AG08395 (cell line): ENCODE results near the gene PXMP4.

Experiments
- DNase-seq: peaks from one replicate; pipeline ENCODE4 v3.0.0; 2012; ENCODE audit warnings: mixed read lengths, low spot score

Gene PXMP4

DNA sequence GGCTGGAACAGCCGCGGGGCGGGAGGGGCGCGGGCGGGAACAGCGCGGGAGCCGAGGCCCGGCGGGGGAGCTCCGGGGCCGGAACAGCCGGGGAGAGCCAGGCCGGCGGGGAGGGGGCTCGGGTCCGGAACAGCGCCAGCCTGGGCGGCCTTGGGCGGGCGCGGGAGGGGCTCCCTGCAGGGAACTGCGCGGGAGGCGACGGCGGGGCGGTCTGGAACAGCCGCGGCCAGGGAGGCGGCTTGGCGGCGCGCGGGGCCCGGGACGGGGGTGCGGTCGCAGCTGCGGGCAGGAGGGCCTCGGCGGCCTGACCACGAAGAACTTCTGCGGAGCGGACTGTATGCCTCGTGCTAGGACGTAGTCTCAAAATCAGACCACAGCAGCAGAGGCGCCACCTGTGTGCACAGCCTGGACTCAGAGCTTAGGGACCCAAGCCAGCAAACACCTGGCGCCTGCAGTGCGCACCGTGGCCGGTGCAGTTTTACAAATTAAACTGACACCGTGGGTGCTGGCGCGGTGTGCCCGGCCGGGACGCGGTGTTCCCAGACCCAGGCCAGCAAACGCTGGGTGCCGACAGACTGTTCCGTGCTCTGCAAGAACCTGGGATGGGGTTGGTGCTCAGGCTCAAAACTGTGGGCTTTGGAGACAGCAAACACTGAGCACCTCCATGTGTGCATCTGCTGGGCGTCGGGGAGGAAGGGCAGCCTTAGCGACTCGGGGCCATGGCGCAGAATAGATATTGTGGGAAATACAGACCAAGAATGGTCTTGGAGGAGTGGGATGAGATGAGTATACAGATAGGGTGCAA lies 12.3 kb upstream of the PXMP4 start:
- no peak for DNase-seq

DNA sequence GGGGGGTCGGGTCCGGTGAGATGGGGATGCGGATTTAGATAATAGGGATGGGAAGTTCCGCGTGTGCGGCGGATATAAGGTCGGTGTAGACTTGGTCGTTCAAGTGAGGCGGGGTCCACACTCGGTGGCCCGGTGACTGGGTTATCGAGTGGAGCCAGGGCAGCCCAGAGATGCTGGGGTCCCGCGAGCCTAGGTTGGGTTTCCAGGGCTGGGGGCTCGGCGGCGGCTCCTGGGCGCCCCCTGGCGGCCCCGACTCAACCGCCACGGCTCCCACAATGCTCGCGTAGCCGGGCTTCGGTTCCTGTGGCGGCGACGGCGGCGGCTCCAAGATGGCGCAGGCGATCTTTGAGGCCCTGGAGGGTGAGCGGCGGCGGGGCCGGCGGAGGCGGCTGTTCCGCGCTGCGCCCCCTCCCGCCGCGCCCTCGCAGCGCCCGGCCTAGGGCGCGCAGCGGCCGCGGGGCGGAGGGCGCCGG lies 11.6 kb upstream of the PXMP4 start, which contains the start of gene ZNF341:
Gene ZNF341, plus strand, starts transcription at position 304 of the 473 bp plus-strand sequence. Its CDS starts 26 bp downstream, at position 330.
- DNase-seq: peak; percentile 88

DNA sequence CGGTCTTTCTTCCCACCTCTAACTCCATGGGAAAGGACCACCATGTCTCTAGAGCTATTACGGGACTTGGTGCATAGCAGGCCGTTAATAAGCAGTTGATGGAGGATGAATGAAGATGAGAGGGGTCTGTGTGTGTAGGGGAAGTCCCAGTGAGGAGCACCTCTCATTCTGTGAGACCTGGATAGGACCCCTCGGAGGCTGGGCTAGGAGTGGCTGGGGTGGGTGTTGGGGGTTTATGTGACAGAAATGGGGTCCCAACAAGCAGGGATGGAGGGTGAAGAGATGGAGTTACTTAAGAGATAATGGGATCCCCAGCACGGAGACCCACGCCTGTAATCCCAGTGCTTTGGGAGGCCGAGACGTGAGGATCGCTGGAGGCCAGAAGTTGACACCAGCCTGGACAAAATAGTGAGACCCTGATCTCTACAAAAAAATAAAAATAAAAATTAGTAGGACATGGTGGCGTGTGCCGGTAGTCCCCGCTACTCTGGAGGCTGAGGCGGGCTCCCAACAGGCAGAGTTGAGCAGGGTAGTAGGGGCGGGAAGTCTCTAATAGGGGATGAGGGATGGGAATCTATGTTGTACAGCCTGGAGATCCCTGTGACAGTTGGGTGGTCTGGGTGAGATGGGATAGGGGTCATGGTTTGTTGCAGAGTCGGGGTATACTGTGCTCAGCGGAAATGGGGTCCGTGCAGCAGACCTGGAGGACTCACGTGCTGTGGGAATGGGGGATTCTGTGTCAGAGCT lies 11.0 kb upstream of the PXMP4 start:
- no peak for DNase-seq

DNA sequence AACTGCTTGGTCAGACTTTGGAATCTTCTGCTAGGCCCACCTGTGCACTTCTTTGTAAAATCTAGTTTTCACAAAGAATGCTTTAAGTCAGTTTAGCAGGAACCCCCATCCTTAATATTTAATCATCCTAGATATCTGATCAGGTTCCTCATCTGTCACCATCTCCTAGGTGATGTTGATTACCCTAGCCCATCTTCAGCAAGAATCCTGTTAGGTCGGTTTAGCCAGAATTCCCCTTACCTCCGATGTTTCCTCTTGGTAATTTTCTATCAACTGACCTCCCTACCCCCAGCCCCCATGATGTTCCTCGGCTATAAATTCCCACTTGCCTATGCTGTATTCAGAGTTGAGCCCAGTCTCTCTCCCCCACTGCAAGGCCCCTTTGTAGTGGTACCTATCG lies 9.0 kb upstream of the PXMP4 start:
- DNase-seq: no peak

DNA sequence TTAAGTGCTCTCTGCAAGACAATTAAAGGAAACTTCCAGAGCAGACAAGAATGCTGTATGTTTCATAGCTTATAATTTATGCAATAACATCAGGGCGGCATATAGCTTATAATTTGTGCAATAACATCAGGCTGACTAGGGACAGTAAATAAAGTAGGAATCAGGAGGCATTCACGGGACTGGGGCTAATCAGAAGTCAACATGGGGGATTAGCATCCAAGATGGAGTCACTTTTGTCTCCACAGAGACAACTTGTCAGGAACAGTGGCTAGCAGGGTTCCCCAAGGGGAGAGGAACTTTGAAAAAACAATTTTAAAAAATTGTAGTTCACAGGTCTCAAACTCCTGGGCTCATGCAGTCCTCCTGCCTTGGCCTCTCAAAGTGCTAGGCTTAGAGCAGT lies 8.4 kb upstream of the PXMP4 start:
- no peak for DNase-seq

DNA sequence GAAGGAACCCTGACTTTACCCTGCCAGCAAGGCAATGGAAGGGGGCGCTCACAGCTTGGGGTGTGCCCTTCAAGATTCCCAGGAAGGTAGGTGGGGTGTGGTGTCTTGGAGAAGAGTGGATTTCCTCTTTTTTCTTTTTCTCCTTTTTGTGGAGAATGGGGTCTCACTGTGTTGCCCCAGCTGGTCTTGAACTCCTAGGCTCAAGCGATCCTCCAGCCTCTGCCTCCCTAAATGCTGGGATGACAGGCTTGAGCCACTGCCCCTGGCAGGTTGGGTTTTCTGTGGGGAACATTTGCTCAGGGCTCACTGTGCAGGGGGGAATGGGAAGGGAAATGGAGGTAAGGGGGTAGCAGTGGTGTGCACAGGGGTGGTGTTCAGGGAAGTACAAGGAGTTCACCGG lies 7.7 kb upstream of the PXMP4 start:
- DNase-seq: no peak

DNA sequence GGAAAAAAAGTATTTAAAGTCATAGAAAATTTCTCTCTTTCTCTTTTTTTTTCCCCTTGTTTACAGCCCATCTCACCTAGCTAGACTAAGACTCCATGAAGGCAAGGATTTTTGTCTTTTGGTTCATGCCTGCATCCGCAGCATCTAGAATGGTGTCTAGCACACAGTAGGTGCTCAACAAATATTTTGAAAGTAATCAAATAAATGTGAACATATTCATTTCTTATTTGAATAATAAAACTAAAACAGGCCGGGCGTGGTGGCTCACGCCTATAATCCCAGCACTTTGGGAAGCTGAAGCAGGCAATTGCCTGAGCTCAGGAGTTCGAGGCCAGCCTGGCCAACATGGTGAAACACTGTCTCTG lies 7.0 kb upstream of the PXMP4 start:
- DNase-seq: no peak

DNA sequence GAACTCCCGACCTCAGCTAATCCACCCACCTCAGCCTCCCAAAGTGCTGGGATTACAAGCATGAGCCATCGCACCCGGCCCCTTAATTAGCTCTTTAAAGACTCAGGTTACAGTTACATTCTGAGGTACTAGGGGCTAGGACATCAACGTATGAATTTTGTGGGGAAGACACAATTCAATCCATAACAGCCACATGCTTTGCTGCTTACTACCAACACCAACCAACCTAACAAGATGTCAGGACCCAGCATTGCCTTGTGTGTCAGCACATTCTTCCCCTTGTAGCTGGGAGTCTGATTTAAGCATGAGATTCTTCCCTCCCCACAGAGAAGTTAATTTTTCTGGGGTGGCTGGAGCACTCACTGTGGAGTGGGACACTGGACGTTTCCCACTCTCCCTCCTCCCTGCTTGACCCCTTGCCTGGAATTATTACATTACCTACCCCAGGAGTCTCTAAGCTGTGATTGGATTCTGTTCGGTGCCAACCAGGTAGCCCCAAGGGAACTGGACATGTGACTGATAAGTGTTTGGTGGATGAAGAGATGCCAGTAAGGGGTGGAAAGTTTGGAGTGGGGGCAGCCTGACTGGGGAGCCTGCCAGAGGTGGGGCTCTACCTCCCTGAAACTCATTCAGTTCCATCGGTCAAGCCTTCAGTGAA lies 5.6 kb upstream of the PXMP4 start:
- DNase-seq: no peak

DNA sequence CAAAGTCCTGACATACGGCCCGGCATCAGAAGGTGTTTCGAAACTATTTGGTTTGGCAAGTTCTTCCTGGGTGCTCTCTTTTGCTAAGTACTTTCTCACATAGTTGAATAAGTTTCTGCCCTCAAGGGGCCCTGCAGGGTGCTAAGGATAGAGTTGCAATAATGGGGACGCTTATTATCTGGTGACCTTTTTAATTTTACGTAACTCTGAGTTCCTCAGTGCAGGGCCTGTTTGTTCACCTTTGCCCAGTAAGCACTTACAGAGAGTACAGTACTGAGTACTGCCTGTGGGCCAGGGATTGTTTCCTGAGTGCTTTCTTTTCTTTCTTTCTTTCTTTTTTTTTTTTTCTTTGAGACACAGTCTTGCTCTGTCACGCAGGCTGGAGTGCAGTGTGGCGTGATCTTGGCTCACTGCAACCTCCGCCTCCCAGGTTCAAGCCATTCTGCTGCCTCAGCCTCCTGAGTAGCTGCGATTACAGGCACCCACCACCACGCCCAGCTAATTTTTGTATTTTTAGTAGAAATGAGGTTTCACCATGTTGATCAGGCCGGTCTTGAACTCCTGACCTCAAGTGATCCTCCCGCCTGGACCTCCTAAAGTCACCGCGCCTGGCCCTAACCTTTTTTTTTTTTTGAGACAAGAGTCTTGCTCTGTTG lies 4.5 kb upstream of the PXMP4 start:
- no peak for DNase-seq

DNA sequence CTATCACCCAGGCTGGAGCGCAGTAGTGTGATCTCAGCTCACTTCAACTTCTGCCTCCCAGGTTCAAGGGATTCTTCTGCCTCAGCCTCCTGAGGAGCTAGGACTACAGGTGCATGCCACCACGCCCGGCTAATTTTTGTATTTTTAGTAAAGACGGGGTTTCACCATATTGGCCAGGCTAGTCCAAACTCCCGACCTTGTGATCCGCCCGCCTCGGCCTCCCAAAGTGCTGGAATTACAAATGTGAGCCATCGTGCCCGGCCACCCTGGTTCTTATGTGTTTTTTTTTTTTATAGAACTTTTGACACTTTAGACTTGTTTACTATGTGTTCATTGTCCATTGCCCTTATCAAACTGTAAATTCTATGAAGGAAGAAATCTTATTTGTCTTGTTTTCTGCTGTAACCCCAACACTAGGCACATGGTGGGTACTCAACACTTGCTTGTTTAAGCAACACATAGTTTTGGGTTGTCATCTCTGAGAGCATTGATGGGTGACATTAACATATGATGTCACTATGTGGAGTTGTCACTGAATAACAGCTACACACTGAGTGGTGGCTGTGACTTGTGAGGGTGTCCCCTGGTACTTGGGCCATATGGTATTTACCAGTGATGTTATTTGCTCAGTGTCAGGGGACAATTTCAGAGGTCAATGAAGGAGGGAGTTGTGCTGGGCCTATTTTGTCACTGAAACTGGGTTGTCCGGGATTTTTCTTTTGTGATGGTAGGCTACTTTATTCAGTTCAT lies 1.5 kb upstream of the PXMP4 start:
- no peak for DNase-seq

DNA sequence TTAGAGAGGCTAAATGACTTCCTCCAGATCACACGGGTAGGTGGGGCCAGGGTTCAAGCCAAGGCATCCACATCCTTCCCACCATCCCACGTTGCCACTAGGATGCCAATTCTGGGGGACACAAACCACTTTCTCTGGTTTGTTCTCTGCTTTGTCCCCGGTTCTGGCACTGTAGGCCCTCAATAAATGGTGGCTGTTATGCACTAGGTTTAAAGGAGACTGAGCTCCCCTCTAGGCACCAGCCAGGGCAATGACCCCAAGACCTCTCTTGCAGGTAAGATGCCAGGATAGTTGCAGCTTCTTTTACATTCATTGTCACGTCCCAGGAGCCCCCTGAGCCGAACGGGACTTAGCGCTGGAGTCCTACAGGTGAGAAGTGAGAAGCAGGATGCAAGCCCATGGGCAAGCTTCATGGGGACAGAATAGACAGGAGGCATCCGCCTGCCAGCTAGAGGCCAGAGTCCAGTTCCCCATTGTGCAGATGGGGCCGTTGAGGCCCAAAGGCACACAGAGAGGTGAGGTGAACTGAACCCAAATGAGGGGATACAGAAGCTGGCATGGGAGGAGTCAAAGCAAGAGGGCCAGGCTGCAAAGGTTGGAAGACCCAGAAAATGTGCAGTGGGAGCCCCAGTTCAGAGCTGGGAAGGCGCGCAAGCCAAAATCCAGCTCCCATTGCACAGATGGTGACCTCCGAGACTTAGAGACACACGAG lies 677 bp downstream of the PXMP4 start:
- DNase-seq: no peak

DNA sequence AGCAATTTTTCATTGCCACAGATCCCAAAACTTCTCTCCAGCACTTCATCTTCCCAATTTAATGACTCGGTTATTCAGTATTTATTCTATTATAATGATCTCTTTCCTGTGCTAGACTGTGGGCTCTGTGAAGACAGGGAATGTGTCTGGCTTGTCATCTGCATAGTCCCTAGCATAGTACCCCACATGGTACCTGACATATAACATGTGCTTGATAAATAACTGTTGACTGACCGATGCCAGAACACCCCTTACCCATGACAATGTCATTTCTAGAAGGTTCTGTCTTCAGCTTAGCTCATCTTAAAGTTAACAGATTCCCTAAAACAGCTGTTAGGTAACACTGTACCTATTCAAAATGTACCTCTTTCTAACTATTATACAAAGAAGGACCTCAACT lies 3.6 kb downstream of the PXMP4 start:
- no peak for DNase-seq

DNA sequence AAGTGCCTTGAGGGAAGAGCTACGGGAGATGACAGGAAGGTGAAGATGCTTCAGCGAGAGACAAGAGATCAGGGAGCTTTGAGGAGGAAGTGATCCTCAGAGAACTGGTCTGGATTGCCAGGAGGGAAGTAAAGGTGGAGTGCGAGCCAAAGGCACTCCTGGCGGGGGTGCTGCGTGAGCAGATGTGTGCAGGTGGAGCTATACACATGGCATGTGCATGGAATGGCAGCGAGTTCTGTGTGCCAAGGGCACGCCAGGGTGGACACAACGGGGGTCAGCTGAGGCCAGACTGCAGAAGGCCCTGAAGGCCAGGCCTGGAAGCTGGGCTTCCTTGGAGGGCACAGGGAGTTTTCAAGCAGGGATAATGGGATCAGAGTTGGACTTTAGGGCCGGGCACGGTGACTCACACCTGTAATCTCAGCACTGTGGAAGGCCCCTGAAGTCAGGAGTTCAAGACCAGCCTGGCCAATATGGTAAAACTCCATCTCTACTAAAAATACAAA lies 6.2 kb downstream of the PXMP4 start:
- no peak for DNase-seq

DNA sequence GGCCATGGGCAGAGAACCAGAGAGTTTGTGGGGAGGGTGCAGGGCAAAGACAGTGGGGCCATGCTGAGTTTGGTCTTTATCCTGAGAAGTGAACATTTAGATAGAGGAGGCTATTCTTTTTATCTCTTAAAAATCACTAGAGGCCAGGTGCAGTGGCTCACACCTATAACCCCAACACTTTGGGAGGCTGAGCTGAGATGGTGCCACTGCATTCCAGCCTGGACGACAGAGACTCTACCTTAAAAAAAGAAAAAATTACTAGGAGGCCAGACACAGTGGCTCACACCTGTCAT lies 8.7 kb downstream of the PXMP4 start:
- no peak for DNase-seq

DNA sequence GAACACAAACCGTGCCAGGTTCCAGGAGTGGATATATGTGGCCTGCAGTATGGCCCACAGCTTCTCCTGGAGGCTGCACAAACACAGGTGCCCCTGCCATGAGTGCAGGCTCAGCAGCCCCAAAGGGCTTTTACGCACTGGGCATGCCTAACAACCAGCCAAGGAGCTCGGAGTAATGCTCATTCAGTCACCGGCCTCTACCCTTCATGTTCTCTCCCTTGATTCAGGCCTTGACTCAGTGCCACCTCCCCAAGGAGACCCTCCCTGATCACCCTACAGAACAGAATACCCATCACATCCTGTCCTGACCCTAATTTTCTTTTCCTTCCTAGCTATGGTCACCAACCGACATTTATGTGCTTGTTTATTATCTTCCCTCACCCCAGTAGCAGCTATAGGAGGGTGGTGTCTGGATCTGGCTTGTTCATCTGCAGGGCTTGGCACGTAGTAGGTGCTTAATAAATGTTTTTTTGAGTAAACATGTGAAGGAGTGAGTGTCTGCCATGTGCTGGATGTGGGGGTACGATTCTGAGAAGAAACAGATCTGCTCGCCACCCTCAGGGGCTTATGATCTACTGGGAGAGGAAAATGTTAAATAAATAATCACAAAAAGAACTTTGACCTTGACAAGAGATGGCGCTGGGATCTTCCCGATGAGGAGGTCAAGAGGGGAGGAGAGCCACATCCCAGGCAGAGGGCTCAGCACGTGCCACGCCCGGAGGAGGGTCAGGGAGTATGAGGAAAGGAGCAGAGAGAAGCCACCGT lies 9.2 kb downstream of the PXMP4 start:
- no peak for DNase-seq

DNA sequence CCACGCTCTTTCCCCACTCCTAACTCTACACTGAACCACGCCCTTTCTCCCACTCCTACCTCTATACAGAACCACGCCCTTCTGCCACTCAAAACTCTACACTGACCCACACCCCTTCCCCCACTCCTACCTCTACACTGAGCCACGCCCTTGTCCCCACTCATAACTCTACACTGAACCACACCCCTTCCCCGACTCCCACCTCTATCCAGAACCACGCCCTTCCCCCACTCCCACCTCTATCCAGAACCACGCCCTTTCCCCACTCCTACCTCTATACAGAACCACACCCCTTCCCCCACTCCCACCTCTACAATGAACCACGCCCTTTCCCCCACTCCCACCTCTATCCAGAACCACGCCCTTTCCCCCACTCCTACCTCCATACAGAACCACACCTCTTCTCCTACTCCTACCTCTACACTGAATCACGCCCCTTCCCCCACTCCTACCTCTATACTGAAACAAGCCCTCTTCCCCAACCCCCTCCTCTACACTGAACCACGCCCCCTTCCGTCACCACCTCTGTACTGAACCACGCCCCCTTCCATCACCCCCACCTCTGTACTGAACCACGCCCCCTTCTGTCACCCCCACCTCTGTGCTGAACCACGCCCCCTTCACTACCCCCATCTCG lies 10.1 kb downstream of the PXMP4 start:
- DNase-seq: no peak

DNA sequence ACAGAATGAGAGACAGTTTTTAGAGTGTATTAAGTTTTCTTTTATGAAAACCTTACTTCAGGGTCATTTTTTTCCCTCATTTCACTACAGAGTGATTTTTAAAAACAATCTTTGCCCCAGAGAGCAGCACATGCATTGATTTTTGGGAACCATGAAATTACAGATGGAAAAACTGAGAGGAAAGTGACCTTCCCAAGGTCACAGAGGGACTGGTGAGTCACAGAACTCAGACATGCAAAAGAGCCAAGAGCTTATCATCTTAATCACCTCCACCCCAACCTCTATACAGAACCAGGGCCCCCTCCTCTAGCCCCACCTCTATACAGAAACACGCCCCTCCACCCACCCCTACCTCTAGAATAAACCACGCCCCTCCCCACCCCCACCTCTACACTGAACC lies 10.7 kb downstream of the PXMP4 start:
- DNase-seq: no peak

DNA sequence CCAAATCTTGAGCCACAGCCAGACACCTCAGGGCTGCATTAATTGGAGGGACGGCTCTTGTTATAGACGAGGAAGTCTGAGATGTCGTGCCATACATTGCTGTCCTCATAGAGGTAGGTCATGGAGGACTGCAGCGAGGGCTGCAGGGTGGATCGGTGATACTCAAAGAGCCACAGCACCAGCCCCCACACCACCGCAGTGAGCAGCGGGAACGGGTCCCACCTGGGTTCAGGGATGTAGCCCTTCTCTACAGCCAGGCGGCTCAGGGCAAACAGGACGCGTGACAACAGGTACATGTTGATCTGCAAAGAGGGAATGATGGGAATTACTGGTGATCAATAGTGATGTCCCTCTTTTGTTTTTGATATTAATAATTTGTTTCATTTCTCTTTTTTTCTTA lies 12.4 kb downstream of the PXMP4 start:
- DNase-seq: no peak

DNA sequence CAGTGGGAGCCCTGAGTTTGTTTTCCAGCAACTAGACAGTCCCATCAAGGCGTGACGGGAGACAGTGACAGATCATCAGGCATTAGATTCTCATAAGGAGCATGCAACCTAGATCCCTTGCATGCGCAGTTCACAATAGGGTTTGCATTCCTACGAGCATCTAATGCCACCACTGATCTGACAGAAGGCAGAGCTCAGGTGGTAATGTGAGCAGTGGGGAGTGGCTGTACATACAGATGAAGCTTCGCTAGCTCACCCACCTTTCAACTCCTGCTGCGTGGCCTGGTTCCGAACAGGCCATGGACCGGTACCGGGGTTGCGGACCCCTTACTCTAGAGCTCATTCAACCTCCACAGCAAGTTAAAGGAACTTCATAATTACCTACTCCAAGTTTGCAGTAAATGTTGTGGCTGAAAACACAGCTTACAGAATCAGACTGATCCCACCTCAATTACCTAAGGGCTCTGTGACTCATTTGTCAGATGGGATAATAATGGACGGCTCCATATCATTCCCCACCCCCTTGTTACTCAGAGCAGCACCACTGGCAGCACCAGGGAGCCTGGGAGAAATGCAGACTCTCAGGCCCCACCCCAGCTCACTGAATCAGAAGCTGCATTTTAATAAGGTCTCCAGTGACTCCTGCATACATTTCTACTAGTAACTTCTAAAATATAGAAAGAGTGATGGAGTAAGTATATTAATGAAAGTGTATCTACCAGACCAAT lies 15.7 kb downstream of the PXMP4 start:
- no peak for DNase-seq
